Measurements from ENCODE around the gene UBALD1. TPM values are rescaled to one million over a fixed set of nuclear protein-coding genes. Genes with fewer than 3 reads are reported as not detected.

Gene UBALD1
- polyA plus RNA-seq, 2 of the 4 experiments (the other 2 are of a cell fraction) = 10.2 to 34.1 TPM

GRCh38 chr16:4636196-4636595, 21.5 kb upstream of the UBALD1 start:
- H3K4me2 ChIP-seq = no peak overlapping the region
- H3K4me3 ChIP-seq = no peak overlapping the region
- ChIA-PET CTCF (interaction anchor here (0.7 to 5.1 kb wide), 5 partner anchors 12 to 88 kb away, joined by 3 to 35 read pairs (median 4); partner anchors contain the start of gene MGRN1), POLR2A (interaction anchor here (1.0 kb wide), 1 partner anchor 20 kb away, joined by 4 read pairs; no protein-coding TSS in a partner anchor)
- no peak for DNase-seq (ENCODE audit: low read depth in 1 of 2, low spot score in 1 of 2)
- 90% methylated on average over 13 of the region's 13 CpGs for WGBS (ENCODE audit: missing lambda C conversion rate)
- ATAC-seq = no peak
- H3K27ac ChIP-seq = no peak overlapping the region
- TF ChIP-seq MYC (IDR thresholded peaks at IDR 0.05; ENCODE audit: borderline replicate concordance, low read length) (no peak), HOXB5 (CRISPR knock-in tag; IDR thresholded peaks at IDR 0.05) (no peak), CBX2 (IDR thresholded peaks at IDR 0.05; ENCODE audit: borderline replicate concordance, low read depth) (no peak), FOSL2 (IDR thresholded peaks at IDR 0.05) (no peak), FOSL2 (CRISPR knock-in tag; IDR thresholded peaks at IDR 0.05) (no peak), POLR2A (IDR thresholded peaks at IDR 0.05; ENCODE audit: low read length) (no peak), SMC3 (IDR thresholded peaks at IDR 0.05) (no peak)
- FAIRE-seq = no peak
- H3K9me3 ChIP-seq = peaks cover 5% of the 10 kb centered on the region; the same call in 2 of the 3 replicates
- H3K4me1 ChIP-seq = no peaks in the 10 kb centered on the region

DNA sequence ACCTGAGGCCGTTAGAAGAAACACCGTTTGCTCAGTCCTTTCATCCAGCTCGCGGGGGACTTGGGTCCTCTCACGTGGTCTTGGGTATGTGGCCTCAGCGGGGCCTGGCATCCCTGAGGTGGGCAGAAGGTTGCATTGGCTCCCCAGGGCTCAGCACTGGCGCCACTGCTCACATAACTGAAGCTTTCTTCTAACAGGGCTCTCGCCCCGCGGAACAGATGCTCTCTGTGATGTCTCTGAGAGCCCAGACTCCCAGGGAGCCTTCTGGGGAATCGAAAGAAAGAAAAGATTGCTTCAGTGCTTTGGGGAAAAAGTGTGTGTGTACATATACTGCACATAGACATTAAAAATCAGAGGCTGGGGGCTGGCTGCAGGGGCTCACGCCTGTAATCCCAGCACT, 20.1 kb upstream of the UBALD1 start:
- 92% methylated on average over 12 of the region's 12 CpGs for WGBS (ENCODE audit: missing lambda C conversion rate)
- CTCF ChIA-PET = interaction anchor here (1.2 to 5.1 kb wide), 5 partner anchors 10 to 86 kb away, joined by 3 to 35 read pairs (median 9); partner anchors contain the start of gene MGRN1

DNA sequence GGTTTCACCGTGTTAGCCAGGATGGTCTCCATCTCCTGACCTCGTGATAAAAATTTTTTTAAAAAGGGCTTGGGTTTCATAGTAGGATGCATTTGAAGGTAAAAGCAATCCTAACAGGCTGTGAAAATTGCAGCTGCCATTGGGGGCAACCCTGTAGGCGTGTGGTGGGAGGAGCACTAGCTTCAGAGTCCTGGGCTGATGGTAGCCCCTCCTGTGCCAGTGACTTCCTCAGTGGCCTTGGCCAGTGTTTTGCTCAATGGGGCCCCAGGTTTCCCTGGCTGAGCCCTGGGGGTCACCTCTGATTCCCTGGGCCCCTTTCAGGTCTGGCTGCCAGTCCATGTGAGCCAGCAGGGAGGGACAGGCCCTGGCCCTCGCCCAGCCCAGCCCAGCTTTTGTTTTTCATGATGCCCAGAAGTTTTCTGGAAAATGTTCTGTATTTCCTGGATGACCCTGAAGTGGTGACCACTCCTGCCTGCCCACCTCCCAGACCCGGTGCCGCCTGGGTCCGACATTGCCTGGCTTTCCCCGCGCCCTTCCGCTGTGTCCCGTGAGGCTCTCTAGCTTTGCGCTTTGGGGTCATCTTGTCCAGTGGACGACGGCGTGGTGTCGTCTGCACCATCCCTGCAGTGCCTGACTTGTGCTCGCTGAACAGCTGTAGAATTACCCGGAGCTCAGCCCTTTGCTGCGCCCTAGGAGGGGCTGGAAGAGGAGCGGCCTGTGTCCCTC, 19.4 kb upstream of the UBALD1 start:
- ATAC-seq = no peak
- DNase-seq (ENCODE audit: low read depth in 1 of 2, low spot score in 1 of 2) = no peak
- Histone ChIP-seq H3K9me3 (peaks cover 10% of the 10 kb centered on the region; the same call in 2 of the 3 replicates), H3K4me1 (no peaks in the 10 kb centered on the region), H3K4me3 (no peak overlapping the region), H3K27ac (no peak overlapping the region), H3K4me2 (no peak overlapping the region)
- CTCF ChIA-PET = interaction anchor here (0.7 to 5.1 kb wide), 7 partner anchors 10 to 170 kb away, joined by 3 to 35 read pairs (median 6); partner anchors contain the start of gene MGRN1
- FAIRE-seq = no peak
- WGBS (ENCODE audit: missing lambda C conversion rate) = 93% methylated on average over 18 of the region's 20 CpGs
- TF ChIP-seq PHF8 (IDR thresholded peaks at IDR 0.05; ENCODE audit: borderline replicate concordance, low read depth) = no peak
- TF ChIP-seq, protein P1, sequence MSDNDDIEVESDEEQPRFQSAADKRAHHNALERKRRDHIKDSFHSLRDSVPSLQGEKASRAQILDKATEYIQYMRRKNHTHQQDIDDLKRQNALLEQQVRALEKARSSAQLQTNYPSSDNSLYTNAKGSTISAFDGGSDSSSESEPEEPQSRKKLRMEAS (IDR thresholded peaks at IDR 0.05) = no peak
- no peak for TF ChIP-seq EP300 (IDR thresholded peaks at IDR 0.05)
- no peak for TF ChIP-seq ZSCAN20 (CRISPR knock-in tag; IDR thresholded peaks at IDR 0.05)
- no peak for TF ChIP-seq HOXB5 (CRISPR knock-in tag; IDR thresholded peaks at IDR 0.05)
- no peak for TF ChIP-seq NR3C1 (IDR thresholded peaks at IDR 0.05)
- TF ChIP-seq, protein P2, sequence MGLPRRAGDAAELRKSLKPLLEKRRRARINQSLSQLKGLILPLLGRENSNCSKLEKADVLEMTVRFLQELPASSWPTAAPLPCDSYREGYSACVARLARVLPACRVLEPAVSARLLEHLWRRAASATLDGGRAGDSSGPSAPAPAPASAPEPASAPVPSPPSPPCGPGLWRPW (IDR thresholded peaks at IDR 0.05) = no peak
- no peak for TF ChIP-seq ZNF302 (CRISPR knock-in tag; IDR thresholded peaks at IDR 0.05)
- no peak for TF ChIP-seq CEBPB (IDR thresholded peaks at IDR 0.05)
- no peak for TF ChIP-seq FOSL2 (IDR thresholded peaks at IDR 0.05)
- no peak for TF ChIP-seq FOSL2 (CRISPR knock-in tag; IDR thresholded peaks at IDR 0.05)
- TF ChIP-seq CBX8 (IDR thresholded peaks at IDR 0.05) = no peak
- TF ChIP-seq POLR2AphosphoS2 (conservative IDR thresholded peaks at IDR 0.05; ENCODE audit: low read length) = no peak
- TF ChIP-seq HEYL (CRISPR knock-in tag; IDR thresholded peaks at IDR 0.05) = no peak
- no peak for TF ChIP-seq HDAC2 (IDR thresholded peaks at IDR 0.05)
- TF ChIP-seq RFX5 (IDR thresholded peaks at IDR 0.05) = no peak
- TF ChIP-seq CTCF (IDR thresholded peaks at IDR 0.05) = no peak
- TF ChIP-seq CHD4 (IDR thresholded peaks at IDR 0.05; ENCODE audit: borderline replicate concordance) = no peak
- TF ChIP-seq CHD2 (IDR thresholded peaks at IDR 0.05; ENCODE audit: low read length, partially characterized antibody) = no peak
- POLR2A ChIA-PET = no interaction called here

More for the DNA sequence above, 20.1 kb upstream of the UBALD1 start:
- DNase-seq (ENCODE audit: low read depth in 1 of 2, low spot score in 1 of 2) (no peak), FAIRE-seq (no peak), ATAC-seq (no peak)
- no peak overlapping the region for H3K4me2 ChIP-seq
- no peak overlapping the region for H3K4me3 ChIP-seq
- H3K9me3 ChIP-seq = peaks cover 10% of the 10 kb centered on the region; the same call in 2 of the 3 replicates
- TF ChIP-seq RAD21 (conservative IDR thresholded peaks at IDR 0.05 in 1 of 2, IDR thresholded peaks at IDR 0.05 in 1 of 2) (no peak), RFX5 (IDR thresholded peaks at IDR 0.05) (no peak), GATA3 (IDR thresholded peaks at IDR 0.05; ENCODE audit: borderline replicate concordance) (no peak), ESRRA (IDR thresholded peaks at IDR 0.05; ENCODE audit: borderline replicate concordance, low read length) (no peak), FOXS1 (CRISPR knock-in tag; IDR thresholded peaks at IDR 0.05) (no peak)
- TF ChIP-seq, protein P3, sequence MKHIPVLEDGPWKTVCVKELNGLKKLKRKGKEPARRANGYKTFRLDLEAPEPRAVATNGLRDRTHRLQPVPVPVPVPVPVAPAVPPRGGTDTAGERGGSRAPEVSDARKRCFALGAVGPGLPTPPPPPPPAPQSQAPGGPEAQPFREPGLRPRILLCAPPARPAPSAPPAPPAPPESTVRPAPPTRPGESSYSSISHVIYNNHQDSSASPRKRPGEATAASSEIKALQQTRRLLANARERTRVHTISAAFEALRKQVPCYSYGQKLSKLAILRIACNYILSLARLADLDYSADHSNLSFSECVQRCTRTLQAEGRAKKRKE (CRISPR knock-in tag; IDR thresholded peaks at IDR 0.05; ENCODE audit: low read depth) = no peak
- POLR2A ChIA-PET = no interaction called here
- no peaks in the 10 kb centered on the region for H3K4me1 ChIP-seq
- no peak overlapping the region for H3K27ac ChIP-seq
